GM19324 (cell line): Measurements from ENCODE around the gene NUDT3.
"Not testable (repeated sequence)": the region's sequence is repeated elsewhere in the genome, so short reads cannot be mapped to it uniquely, and the experiment has no call there.

ENCODE experiments used
- ATAC-seq: cut with Tn5 transposase; IDR thresholded peaks from one replicate; pipeline ENCODE4 v1.9.1; 2021; ENCODE audit warnings: mild to moderate bottlenecking, moderate library complexity; ENCODE audit not compliant: unreplicated experiment, low FRiP score

NUDT3 gene

DNA sequence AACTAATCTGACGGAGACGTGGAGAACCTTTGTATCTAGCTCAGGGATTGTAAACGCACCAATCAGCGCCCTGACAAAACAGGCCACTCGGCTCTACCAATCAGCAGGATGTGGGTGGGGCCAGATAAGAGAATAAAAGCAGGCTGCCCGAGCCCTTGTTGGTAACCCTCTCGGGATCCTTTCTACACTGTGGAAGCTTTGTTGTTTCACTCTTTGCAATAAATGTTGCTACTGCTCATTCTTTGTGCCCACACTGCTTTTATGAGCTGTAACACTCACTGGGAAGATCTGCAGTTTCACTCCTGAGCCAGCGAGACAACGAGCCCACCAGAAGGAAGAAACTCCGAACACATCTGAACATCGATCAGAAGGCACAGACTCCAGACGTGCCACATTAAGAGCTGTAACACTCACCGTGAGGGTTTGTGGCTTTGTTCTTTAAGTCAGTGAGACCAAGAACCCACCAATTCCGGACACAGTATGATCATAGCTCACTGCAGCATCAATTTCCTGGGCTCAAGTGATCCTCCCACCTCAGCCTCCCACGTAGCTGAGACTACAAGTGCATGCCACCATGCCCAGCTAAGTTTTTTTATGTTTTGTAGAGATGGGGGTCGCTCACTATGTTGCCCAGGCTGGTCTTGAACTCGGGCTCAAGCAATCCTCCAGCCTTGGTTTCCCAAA lies 122.7 kb downstream of the NUDT3 start:
- not testable (repeated sequence) for ATAC-seq

GRCh38 chr6:34269132-34269531 lies 123.3 kb downstream of the NUDT3 start:
- ATAC-seq, result not testable (repeated sequence)

- ATAC-seq, result no peak
Measured at GRCh38 chr6:34267746-34268145, 124.7 kb downstream of the NUDT3 start.

- ATAC-seq, result not testable (repeated sequence)
Measured at GRCh38 chr6:34263484-34263883, 129.0 kb downstream of the NUDT3 start.

GRCh38 chr6:34260576-34261267 lies 131.7 kb downstream of the NUDT3 start:
- ATAC-seq, result no peak

DNA sequence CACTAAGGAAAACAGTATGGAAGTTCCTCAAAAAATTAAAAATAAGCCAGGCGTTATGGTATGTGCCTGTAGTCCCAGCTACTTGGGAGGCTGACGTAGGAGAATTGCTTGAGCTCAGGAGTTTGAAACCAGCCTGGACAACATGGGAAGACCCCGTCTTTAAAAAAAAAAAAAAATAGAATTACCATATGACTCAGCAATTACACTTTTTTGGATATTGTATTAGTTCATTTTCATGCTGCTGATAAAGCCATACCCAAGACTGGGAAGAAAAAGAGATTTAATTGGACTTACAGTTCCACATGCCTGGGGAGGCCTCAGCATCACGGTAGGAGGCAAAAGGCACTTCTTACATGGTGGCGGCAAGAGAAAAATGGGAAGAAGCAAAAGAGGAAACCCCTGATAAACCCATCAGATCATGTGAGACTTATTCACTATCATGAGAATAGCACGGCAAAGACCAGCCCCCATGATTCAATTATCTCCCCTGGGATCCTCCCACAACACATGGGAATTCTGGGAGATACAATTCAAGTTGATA lies 132.9 kb downstream of the NUDT3 start:
- no peak for ATAC-seq

- ATAC-seq, result not testable (repeated sequence)
Measured at GRCh38 chr6:34252395-34252794, 140.1 kb downstream of the NUDT3 start.

DNA sequence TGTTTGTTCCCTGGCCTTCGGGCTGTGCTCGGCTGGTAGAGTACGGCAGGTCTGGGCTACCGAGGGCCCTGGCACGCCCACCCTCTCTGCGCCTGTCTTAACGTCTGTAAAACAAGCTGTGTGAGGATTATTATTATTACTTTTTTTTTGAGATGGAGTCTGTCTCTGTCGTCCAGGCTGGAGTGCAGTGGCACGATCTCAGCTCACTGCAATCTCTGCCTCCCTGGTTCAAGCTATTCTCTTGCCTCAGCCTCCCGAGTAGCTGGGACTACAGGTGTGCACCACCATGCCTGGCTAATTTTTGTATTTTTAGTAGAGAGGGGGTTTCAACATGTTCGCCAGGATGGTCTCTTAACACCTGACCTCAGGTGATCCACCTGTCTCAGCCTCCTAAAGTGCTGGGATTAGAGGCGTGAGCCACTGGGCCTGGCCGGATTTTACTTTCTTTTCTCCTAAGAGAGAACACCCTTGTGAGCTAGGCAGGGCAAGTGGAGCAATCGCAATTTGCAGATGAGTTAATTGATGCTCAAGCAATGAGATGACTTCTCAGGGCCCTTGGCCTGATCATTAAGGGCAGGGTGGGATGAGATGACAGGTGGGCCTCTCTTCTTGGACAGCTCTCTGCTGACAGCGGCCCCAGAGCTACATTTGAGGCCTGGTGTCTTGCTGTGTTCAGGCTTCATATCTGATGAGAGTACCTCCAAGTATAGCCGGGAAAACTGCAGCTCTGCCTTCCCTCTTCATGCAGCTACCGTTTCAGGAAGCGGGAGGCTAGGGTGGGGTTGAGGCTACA lies 142.8 kb downstream of the NUDT3 start:
- no peak for ATAC-seq

- ATAC-seq, result peak; percentile 88
Measured at GRCh38 chr6:34248727-34249468, 143.6 kb downstream of the NUDT3 start, which contains the start of gene SMIM29. Gene SMIM29, minus strand, starts transcription at chr6:34249006. Its CDS starts 1,215 bp downstream, at chr6:34247791.

DNA sequence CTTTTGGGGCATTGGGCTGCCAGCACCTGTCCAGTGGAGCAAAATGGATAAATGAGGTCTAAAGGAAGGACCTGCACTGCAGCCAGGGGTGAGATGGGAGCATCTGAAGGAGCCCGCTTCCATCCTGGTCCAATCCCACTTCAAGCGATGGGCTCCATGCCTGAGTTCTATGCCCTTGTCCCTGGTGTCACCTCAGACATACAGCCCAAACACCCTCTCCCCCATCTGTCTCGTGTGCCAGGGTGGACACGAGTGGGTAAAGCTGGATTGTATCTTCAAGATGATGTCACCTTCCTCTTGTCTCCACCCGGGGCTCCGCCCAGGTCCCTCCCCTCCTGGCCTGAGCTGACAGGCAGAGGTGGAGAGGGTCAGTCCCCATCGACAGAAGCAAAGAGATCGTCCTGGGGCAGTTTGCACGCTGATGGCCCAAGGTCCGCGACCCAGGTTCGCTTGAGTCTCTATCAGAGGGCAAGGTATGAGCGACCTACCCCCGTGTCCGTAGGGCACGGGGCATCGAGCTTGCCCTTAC lies 144.2 kb downstream of the NUDT3 start:
- ATAC-seq, result peak; percentile 7

DNA sequence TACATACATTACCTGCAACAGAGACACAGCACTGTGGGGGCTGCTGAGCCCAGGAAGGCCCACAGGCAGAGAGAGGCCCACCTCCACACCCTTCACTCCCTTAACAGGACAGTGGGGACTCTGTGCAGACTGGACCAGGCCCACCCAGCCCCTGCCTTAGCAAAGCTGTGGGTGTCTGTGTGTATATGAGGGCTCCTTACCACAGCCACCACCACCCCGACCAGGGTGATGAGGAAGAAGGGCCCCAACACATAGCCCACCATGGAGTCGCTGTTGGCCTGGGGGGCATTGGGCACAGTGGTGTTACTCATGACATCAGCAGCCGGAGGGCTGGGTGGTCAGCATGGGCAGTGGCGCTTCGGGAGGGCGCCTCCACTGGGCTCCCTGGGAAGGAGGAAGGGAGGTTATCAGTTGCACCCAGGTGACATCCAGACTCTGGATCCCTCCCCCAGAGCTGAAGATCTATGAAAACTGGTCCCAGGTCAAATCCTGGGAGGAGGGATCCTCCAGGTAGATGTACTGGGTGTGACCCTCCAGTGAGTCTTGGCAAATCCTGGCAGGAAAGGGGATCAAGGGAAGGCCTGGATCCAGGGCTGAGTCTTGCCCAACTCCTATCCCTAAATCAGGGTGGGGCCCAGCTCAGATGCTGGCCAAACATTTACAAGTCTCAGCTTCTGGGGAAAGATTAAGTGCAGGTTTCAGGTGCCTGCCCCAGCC lies 144.8 kb downstream of the NUDT3 start:
- ATAC-seq, result no peak

DNA sequence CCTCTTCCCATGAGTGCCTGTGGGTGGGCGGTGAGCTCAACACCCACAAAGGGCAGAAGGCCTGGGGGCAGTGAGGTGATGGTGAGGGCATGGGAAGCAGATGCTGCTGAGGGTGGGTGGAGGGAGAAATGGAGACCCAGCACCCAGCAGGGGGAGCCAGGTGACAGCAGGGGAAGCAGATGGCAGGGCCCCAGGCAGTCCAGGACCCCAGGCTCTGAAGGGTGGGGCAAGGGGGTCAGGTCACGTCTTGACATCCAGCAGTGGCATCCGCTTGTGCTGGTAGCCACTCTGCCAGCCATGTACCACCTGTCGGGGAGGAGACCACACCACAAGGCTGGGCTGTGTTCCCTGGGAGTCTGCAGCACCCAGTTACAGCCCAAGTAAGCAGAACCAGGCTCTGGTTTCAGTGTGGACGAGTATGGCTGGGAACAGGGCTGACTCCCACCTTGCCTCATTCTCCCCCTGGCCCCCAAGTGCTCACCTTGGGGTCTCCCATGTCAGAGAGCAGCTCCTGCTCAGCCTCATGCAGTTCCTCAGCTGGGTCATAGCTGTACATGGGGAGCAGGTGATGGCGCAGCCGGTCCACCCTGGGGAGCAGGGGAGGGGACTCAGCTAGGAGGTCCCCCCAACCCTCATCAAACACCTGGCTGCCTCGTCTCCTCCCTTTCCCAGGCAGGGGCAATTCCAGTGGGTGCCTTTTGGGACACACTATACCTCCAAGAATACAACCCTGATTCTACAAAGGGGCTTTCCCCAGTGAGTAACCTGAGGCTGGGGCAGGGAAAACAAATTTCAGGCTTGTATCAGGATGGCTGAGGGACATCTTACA lies 145.7 kb downstream of the NUDT3 start:
- ATAC-seq, result no peak

- ATAC-seq, result no peak
Measured at GRCh38 chr6:34246249-34246562, 146.3 kb downstream of the NUDT3 start.

GRCh38 chr6:34245761-34246140 lies 146.7 kb downstream of the NUDT3 start:
- ATAC-seq, result not testable (repeated sequence)

GRCh38 chr6:34245032-34245760 lies 147.3 kb downstream of the NUDT3 start:
- not testable (repeated sequence) for ATAC-seq

DNA sequence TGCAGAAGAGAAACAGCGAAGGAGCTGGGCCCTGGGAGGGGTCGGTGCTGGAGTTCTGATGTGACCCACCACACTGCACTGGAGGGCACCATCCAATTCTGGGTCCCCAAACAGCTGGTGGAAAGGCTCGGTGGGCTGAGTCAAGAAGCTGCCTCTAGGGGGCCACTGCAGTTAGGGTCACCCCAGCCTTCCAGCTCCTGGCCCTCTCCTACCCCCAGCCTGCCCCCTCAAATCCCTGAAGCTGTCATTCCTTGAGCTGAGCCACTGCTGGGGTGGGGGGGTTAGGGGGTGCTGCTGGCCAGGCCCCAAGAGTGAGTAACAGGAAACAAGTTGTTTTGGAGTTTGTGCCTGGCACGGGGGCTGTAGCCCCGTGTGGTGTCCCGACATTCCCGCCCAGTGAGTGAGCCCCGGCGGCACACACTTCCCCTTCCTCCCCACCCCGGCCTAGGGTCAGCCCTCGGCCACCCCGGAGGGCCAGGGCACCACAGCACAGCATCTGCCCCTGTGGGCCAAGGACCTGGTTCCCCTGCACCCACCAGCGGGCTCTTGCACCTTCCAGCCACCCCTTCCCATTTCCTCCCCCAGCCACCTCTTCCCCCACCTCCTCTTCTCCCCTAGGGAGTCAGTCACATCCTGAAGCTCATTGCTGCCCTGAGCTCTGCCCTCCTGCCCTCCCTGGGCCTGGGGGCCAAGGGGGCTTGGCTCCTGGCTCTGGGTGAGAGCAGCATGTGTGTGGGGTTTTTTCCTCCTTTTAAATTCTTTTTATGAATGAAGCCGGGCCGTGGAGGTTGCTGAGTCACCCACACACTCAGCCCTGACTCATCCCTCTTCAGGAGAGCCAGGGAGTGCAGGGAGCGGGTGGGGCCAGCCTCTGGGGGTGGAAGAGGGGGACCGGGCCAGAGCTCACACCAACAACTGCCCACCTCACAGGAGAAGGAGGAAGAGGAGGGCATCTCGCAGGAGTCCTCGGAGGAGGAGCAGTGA lies 148.3 kb downstream of the NUDT3 start:
- no peak for ATAC-seq
